GM23248 (cell line): ENCODE results near the gene RSPH1. TPM values are rescaled to one million over a fixed set of nuclear protein-coding genes. Genes with fewer than 3 reads are reported as not detected.

Experiments
- DNase-seq: peaks from one replicate; pipeline ENCODE4 v3.0.0-alpha.2; 2015
- H2AFZ ChIP-seq: fragments of 200-600 bp; sonication (generic); 2 replicates; pipeline ENCODE4 v1.6.1; 2016; ENCODE audit warnings: antibody characterized with exemption
- H3F3A ChIP-seq: fragments of 200-600 bp; sonication (generic); 2 replicates; pipeline ENCODE4 v1.6.1; 2016; ENCODE audit warnings: mild to moderate bottlenecking, antibody characterized with exemption, mixed run types; ENCODE audit not compliant: insufficient read depth
- H3K27ac ChIP-seq: fragments of 200-600 bp; sonication (generic); 2 replicates; pipeline ENCODE4 v1.5.1; 2016; ENCODE audit warnings: mild to moderate bottlenecking
- H3K27me3 ChIP-seq: fragments of 200-600 bp; sonication (generic); replicated peaks from 2 replicates; pipeline ENCODE4 v1.6.1; 2016; ENCODE audit warnings: mild to moderate bottlenecking; ENCODE audit not compliant: insufficient read depth
- H3K36me3 ChIP-seq: fragments of 200-600 bp; sonication (generic); 2 replicates; pipeline ENCODE4 v1.6.1; 2016; ENCODE audit warnings: low read depth, mild to moderate bottlenecking
- H3K4me1 ChIP-seq: fragments of 200-600 bp; sonication (generic); 2 replicates; pipeline ENCODE4 v1.6.1; 2016; ENCODE audit warnings: mild to moderate bottlenecking; ENCODE audit not compliant: insufficient read depth
- H3K4me2 ChIP-seq: fragments of 200-600 bp; sonication (generic); one replicate; pipeline ENCODE4 v1.6.1; 2016; ENCODE audit warnings: mild to moderate bottlenecking; ENCODE audit not compliant: unreplicated experiment
- H3K4me3 ChIP-seq: fragments of 200-600 bp; sonication (generic); 2 replicates; pipeline ENCODE4 v1.5.1; 2016; ENCODE audit warnings: mild to moderate bottlenecking
- H3K79me2 ChIP-seq: fragments of 200-600 bp; sonication (generic); 2 replicates; pipeline ENCODE4 v1.6.1; 2016; ENCODE audit warnings: mild to moderate bottlenecking; ENCODE audit not compliant: insufficient read depth
- H3K9ac ChIP-seq: fragments of 200-600 bp; sonication (generic); 2 replicates; pipeline ENCODE4 v1.6.1; 2016; ENCODE audit warnings: mild to moderate bottlenecking
- H3K9me2 ChIP-seq: fragments of 200-600 bp; sonication (generic); 2 replicates; pipeline ENCODE4 v1.6.1; 2016; ENCODE audit warnings: mixed run types, mild to moderate bottlenecking, moderate library complexity; ENCODE audit not compliant: insufficient read depth
- H3K9me3 ChIP-seq: fragments of 200-600 bp; sonication (generic); one replicate; pipeline ENCODE4 v1.6.1; 2017; ENCODE audit warnings: low read depth
- H4K20me1 ChIP-seq: fragments of 200-600 bp; sonication (generic); 2 replicates; pipeline ENCODE4 v1.6.0; 2016; ENCODE audit not compliant: insufficient read depth
- EZH2 ChIP-seq: fragments of 200-600 bp; sonication (generic); IDR thresholded peaks from 2 replicates; pipeline ENCODE4 v1.6.1; 2018; ENCODE audit warnings: antibody characterized with exemption, mild to moderate bottlenecking; ENCODE audit not compliant: insufficient read depth, poor library complexity, severe bottlenecking
- EZH2phosphoT487 ChIP-seq: fragments of 200-600 bp; sonication (generic); IDR thresholded peaks from 2 replicates; pipeline ENCODE4 v1.6.1; 2018; ENCODE audit warnings: antibody characterized with exemption, moderate library complexity, mild to moderate bottlenecking, low read depth; ENCODE audit not compliant: insufficient read depth
- WGBS, 2 experiments: methylation state at CpG; one replicate each; pipeline ENCODE4 v1.1.6; 2015 to 2017; ENCODE audit warnings: low lambda C conversion rate in 2 of 2, low coverage in 1 of 2; ENCODE audit errors: missing lambda C conversion rate in 2 of 2; 5-methylcytosine and 5-hydroxymethylcytosine counted together
- in situ Hi-C: fragments of 300-500 bp; cut with MboI; formaldehyde crosslinking; loops from 2 replicates; pipeline ENCODE4 v1.15.0; 2020
- polyA plus RNA-seq: library from polyadenylated mRNA; unstranded; fragments of >200 nt; fragmentation: Nextera tagmentation; extraction: Ambion mirVana; gene quantifications from 2 replicates; pipeline ENCODE4 v1.2.1, GENCODE V29; 2016
- total RNA-seq: library from RNA; depleted of rRNA; stranded (reverse); fragments of >200 nt; shearing (Covaris generic); gene quantifications from 2 replicates; pipeline ENCODE4 v1.2.3, GENCODE V29; 2014

RSPH1 gene
- total and polyA plus RNA-seq, 2 experiments from 2014 or later: 0.32 TPM; not detected in 1

DNA sequence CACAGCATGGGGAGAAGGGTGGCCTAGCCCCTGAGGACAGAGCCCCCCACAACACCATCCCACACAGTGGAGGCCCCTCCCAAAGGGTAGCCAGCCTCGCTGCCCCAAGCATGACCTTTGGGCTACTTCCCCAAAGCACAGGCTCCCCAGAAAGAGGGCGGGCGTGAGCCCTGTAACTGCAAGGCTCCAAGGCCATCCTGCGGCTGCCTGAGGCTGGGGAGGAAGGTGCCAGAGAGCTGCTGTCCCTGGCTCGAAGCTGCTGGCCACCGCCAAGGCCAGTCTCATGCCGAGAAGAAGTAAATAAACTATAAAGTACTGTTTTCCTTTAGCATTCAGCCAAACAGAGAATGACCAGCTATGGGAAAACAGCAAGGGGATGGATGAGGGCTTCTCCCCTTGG lies 64.8 kb downstream of the RSPH1 start:
- Histone ChIP-seq H4K20me1 (no peaks in the 10 kb centered on the region), H3K36me3 (no peaks in the 10 kb centered on the region), H3K9me3 (no peaks in the 10 kb centered on the region), H3K27ac (no peak overlapping the region), H3K79me2 (no peaks in the 10 kb centered on the region), H2AFZ (no peak overlapping the region), H3K9ac (no peak overlapping the region), H3K4me1 (no peaks in the 10 kb centered on the region), H3F3A (no peaks in the 10 kb centered on the region), H3K27me3 (no peaks in the 10 kb centered on the region), H3K4me2 (no peak overlapping the region), H3K9me2 (no peaks in the 10 kb centered on the region), H3K4me3 (no peak overlapping the region)
- no peak for DNase-seq
- 35 to 46% methylated on average over 7 of the region's 7 CpGs for WGBS, 2 experiments
- TF ChIP-seq EZH2: no peak
- TF ChIP-seq EZH2phosphoT487: no peak
- in situ Hi-C loops: no loop called here

DNA sequence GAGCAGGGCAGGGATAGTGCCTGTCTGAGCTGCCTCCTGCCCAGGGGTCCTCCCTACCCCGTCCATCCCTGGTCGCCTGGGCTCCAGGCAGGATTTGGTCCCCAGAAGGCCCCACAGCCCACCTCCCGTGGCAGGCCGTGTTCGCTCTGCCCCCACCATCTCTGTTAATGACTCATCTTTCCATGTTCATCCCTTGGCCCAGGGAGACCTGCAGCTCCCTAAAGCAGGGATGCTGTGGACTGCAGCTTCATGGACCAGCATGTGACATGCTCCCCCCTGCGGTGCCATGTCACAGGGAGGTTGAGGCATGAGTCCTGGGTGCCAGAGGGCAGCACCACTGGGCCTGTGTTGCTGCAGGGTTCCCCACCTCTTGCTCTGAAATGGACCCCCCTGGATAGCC lies 65.5 kb downstream of the RSPH1 start:
- Histone ChIP-seq H2AFZ (no peak overlapping the region), H3K9me2 (no peaks in the 10 kb centered on the region), H3K9ac (no peak overlapping the region), H3K4me3 (no peak overlapping the region), H3K27me3 (no peaks in the 10 kb centered on the region), H4K20me1 (no peaks in the 10 kb centered on the region), H3K4me2 (no peak overlapping the region), H3K9me3 (no peaks in the 10 kb centered on the region), H3F3A (no peaks in the 10 kb centered on the region), H3K27ac (no peak overlapping the region), H3K36me3 (no peaks in the 10 kb centered on the region), H3K4me1 (no peaks in the 10 kb centered on the region), H3K79me2 (no peaks in the 10 kb centered on the region)
- no peak for DNase-seq
- WGBS, 2 experiments: 32 to 42% methylated on average over 6 of the region's 6 CpGs
- in situ Hi-C loops: no loop called here
- TF ChIP-seq EZH2phosphoT487: no peak
- no peak for TF ChIP-seq EZH2

DNA sequence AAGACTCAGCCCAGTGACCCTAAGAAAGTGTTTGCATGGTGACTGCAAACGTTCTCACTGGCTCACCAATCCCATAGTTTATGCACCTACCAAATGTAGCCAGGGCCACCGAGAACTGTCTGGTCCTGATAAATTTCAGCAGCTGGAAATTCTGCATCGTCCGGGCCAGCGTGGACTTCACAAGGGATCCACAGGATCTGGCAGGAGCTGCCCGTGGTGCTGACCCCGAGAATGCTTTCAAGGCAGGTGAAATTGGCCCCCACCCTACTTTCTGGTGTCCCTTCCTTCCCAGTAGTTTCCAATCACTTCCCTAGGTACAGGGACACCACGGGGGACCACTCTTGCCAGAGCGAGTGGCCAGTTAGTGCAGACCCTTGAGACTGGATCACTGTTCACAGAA lies 66.2 kb downstream of the RSPH1 start:
- Histone ChIP-seq H3K4me1 (no peaks in the 10 kb centered on the region), H3K27ac (no peak overlapping the region), H3K9ac (no peak overlapping the region), H4K20me1 (no peaks in the 10 kb centered on the region), H3K9me2 (no peaks in the 10 kb centered on the region), H3K36me3 (no peaks in the 10 kb centered on the region), H3K27me3 (no peaks in the 10 kb centered on the region), H3F3A (no peaks in the 10 kb centered on the region), H3K4me2 (no peak overlapping the region), H3K9me3 (no peaks in the 10 kb centered on the region), H3K4me3 (no peak overlapping the region), H3K79me2 (no peaks in the 10 kb centered on the region), H2AFZ (no peak overlapping the region)
- in situ Hi-C loops: no loop called here
- peak; percentile 20 for DNase-seq
- TF ChIP-seq EZH2 (no peak), EZH2phosphoT487 (no peak)
- 14 to 20% methylated on average over 9 of the region's 9 CpGs for WGBS, 2 experiments

DNA sequence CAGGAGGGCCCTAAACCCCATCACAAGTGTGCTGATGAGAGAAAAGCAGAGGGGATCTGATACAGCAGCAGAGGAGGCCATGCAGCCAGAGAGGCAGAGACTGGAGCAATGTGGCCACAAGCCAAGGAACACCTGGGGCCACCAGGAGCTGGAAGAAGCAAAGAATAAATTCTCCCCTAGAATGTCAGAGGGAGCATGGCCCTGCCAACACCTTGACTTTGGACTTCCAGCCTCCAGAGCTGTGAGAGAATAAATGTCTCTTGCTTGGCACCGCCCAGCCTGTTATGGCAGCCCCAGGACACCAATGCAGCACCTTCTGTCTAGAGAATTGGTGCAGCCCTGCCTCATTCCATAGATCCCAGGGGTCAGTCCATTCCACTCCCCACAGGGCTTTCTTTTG lies 67.0 kb downstream of the RSPH1 start:
- WGBS, 2 experiments: 44 to 45% methylated on average over 1 of the region's 1 CpG
- no peak overlapping the region for H3K4me2 ChIP-seq
- DNase-seq: no peak
- no peaks in the 10 kb centered on the region for H3K4me1 ChIP-seq
- no peaks in the 10 kb centered on the region for H3K36me3 ChIP-seq
- no peaks in the 10 kb centered on the region for H3F3A ChIP-seq
- H3K27ac ChIP-seq: no peak overlapping the region
- no peak overlapping the region for H2AFZ ChIP-seq
- no peaks in the 10 kb centered on the region for H3K27me3 ChIP-seq
- H3K4me3 ChIP-seq: no peak overlapping the region
- TF ChIP-seq EZH2: no peak
- TF ChIP-seq EZH2phosphoT487: no peak
- in situ Hi-C loops: no loop called here
- no peaks in the 10 kb centered on the region for H3K9me3 ChIP-seq
- H3K9me2 ChIP-seq: no peaks in the 10 kb centered on the region
- H3K79me2 ChIP-seq: no peaks in the 10 kb centered on the region
- no peaks in the 10 kb centered on the region for H4K20me1 ChIP-seq
- no peak overlapping the region for H3K9ac ChIP-seq

DNA sequence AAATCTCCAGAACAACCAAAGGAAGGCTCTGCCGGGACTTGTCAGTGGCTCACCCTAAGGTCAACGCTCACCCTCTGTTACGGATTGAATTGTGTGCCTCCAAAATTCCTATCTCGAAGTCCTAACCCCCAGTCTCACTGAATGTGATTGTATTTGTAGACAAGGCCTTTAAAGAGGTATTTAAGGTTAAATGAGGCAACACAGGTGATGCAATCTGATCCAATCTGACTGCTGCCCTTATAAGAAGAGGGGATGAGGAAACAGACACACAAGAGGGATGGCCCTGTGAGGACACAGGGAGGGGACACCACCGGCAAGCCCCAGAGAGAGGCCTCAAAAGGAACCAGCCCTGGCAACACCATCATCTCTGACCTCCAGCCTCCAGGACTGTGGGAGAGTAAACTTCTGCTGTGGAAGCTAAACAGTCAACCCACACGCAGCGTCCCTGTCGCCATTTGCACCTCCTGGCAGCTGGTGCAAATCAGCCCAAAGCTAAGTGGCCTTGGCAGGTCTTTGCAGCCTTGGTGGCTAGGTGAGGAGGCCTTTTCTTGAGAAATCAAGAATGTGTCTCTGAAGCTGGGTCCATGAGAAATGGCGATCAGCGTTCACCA lies 68.1 kb downstream of the RSPH1 start:
- no peaks in the 10 kb centered on the region for H3K4me1 ChIP-seq
- no peaks in the 10 kb centered on the region for H3F3A ChIP-seq
- in situ Hi-C loops: no loop called here
- TF ChIP-seq EZH2 (no peak), EZH2phosphoT487 (no peak)
- no peaks in the 10 kb centered on the region for H3K36me3 ChIP-seq
- no peaks in the 10 kb centered on the region for H4K20me1 ChIP-seq
- H3K79me2 ChIP-seq: no peaks in the 10 kb centered on the region
- DNase-seq: no peak
- H3K9me3 ChIP-seq: no peaks in the 10 kb centered on the region
- 49 to 52% methylated on average over 10 of the region's 10 CpGs for WGBS, 2 experiments
- H3K4me2 ChIP-seq: no peak overlapping the region
- no peak overlapping the region for H3K27ac ChIP-seq
- no peak overlapping the region for H3K9ac ChIP-seq
- no peaks in the 10 kb centered on the region for H3K9me2 ChIP-seq
- no peaks in the 10 kb centered on the region for H3K27me3 ChIP-seq
- no peak overlapping the region for H3K4me3 ChIP-seq
- H2AFZ ChIP-seq: no peak overlapping the region
